H1 (cell line): ENCODE results near the gene ERI3. TPM values are rescaled to one million over a fixed set of nuclear protein-coding genes. Genes with fewer than 3 reads are reported as not detected.

Experiments
- CTCF ChIA-PET: fragments of 300-600 bp; sonication (Branson Sonifier 250); formaldehyde crosslinking; loops from one replicate; lab custom pipeline; 2021; ENCODE audit not compliant: partially characterized antibody; lab: Charles Lee
- POLR2A ChIA-PET: fragments of 300-600 bp; sonication (Branson Sonifier 250); formaldehyde crosslinking; loops from one replicate; lab custom pipeline; 2021; ENCODE audit warnings: inconsistent platforms; ENCODE audit not compliant: partially characterized antibody; lab: Charles Lee
- DNase-seq, 2 experiments: peaks; one replicate each; pipeline versions ENCODE4 v3.0.0 to v3.0.0-alpha.2; 2010 to 2022; ENCODE audit warnings: low spot score in 2 of 2, low read depth in 1 of 2, mixed read lengths in 1 of 2
- FAIRE-seq: peaks from 2 replicates; lab custom pipeline; 2011; peaks lifted over from hg19 to GRCh38; lab: Jason Lieb, UNC
- H2AFZ ChIP-seq: 2 replicates; pipeline ENCODE4 v1.8.1; 2012; ENCODE audit warnings: low read length, inconsistent platforms
- H2AK5ac ChIP-seq: 2 replicates; pipeline ENCODE4 v1.6.1; 2013; ENCODE audit warnings: low read depth, low read length
- H2BK120ac ChIP-seq: replicated peaks from 2 replicates; pipeline ENCODE3; 2013; ENCODE audit warnings: low read depth, low read length, inconsistent platforms
- H2BK12ac ChIP-seq: 2 replicates; pipeline ENCODE4 v1.6.1; 2013; ENCODE audit warnings: low read depth, low read length
- H2BK15ac ChIP-seq: 2 replicates; pipeline ENCODE4 v1.6.1; 2013; ENCODE audit warnings: low read length
- H2BK20ac ChIP-seq: 2 replicates; pipeline ENCODE4 v1.6.1; 2013; ENCODE audit warnings: low read length
- H2BK5ac ChIP-seq: 2 replicates; pipeline ENCODE4 v1.6.1; 2013; ENCODE audit warnings: low read depth, low read length
- H3K14ac ChIP-seq: 2 replicates; pipeline ENCODE4 v1.6.1; 2013; ENCODE audit warnings: inconsistent platforms; ENCODE audit not compliant: insufficient read length
- H3K18ac ChIP-seq: 2 replicates; pipeline ENCODE4 v1.6.1; 2013; ENCODE audit warnings: low read length; ENCODE audit errors: extremely low read depth
- H3K23ac ChIP-seq: 2 replicates; pipeline ENCODE4 v1.6.1; 2013; ENCODE audit warnings: inconsistent platforms; ENCODE audit not compliant: insufficient read length
- H3K23me2 ChIP-seq: 2 replicates; pipeline ENCODE4 v1.6.1; 2013; ENCODE audit warnings: low read depth, low read length
- H3K27ac ChIP-seq: 2 replicates; pipeline ENCODE4 v1.6.1; 2011; ENCODE audit warnings: low read depth, low read length, inconsistent platforms
- H3K27me3 ChIP-seq, 4 experiments: replicated peaks in 1 of 4; 1 replicate in 1 of 4; 2 replicates in 3 of 4; pipeline versions ENCODE4 v1.6.1 to v1.8.1; 2011 to 2013; ENCODE audit warnings: low read length in 3 of 4, mild to moderate bottlenecking in 3 of 4, inconsistent platforms in 2 of 4, mixed read lengths in 2 of 4, moderate library complexity in 1 of 4; ENCODE audit not compliant: control insufficient read depth in 3 of 4, insufficient read depth in 3 of 4; ENCODE audit errors: extremely low read depth in 1 of 4
- H3K36me3 ChIP-seq, 4 experiments: 2 replicates each; pipeline versions ENCODE4 v1.6.1 to v1.8.1; 2011 to 2013; ENCODE audit warnings: mild to moderate bottlenecking in 4 of 4, low read length in 3 of 4, moderate library complexity in 2 of 4, control low read depth in 1 of 4, inconsistent platforms in 1 of 4; ENCODE audit not compliant: insufficient read depth in 4 of 4, control insufficient read depth in 2 of 4
- H3K4ac ChIP-seq: replicated peaks from 2 replicates; pipeline ENCODE3; 2013; ENCODE audit warnings: low read length, low read depth, mixed read lengths, inconsistent platforms; ENCODE audit not compliant: insufficient read length
- H3K4me1 ChIP-seq, 4 experiments: replicated peaks in 1 of 4; 1 replicate in 1 of 4; 2 replicates in 3 of 4; pipeline versions ENCODE4 v1.6.1 to v1.8.1; 2011 to 2013; ENCODE audit warnings: low read length in 3 of 4, inconsistent platforms in 2 of 4, mixed read lengths in 1 of 4; ENCODE audit not compliant: insufficient read depth in 4 of 4, control insufficient read depth in 3 of 4
- H3K4me2 ChIP-seq, 2 experiments: 2 replicates each; pipeline versions ENCODE4 v1.6.1 to v1.8.1; 2011 to 2013; ENCODE audit warnings: low read depth in 2 of 2, low read length in 2 of 2, control low read depth in 1 of 2, inconsistent platforms in 1 of 2, mild to moderate bottlenecking in 1 of 2; ENCODE audit not compliant: insufficient read depth in 1 of 2
- H3K4me3 ChIP-seq, 4 experiments: fragments of 200-600, 300-600 bp in 1 of 4; sonication (generic), shearing (Covaris generic), sonication (Bioruptor Twin) in 1 of 4; 2 replicates each; pipeline versions ENCODE4 v1.5.1 to v1.8.1; 2011 to 2016; ENCODE audit warnings: low read length in 4 of 4, low read depth in 3 of 4, control low read depth in 2 of 4, inconsistent platforms in 2 of 4, mild to moderate bottlenecking in 2 of 4, mixed read lengths in 1 of 4, moderate library complexity in 1 of 4; ENCODE audit not compliant: insufficient read depth in 2 of 4; ENCODE audit errors: extremely low read depth in 1 of 4
- H3K56ac ChIP-seq: replicated peaks from 2 replicates; pipeline ENCODE3; 2013; ENCODE audit warnings: low read depth, mild to moderate bottlenecking, mixed read lengths, low read length, inconsistent platforms; ENCODE audit not compliant: insufficient read length
- H3K79me1 ChIP-seq: 2 replicates; pipeline ENCODE4 v1.6.1; 2013; ENCODE audit warnings: low read depth, low read length, control low read depth
- H3K79me2 ChIP-seq, 2 experiments: 2 replicates each; pipeline versions ENCODE4 v1.6.1 to v1.8.1; 2012 to 2013; ENCODE audit warnings: low read length in 2 of 2, mild to moderate bottlenecking in 2 of 2, inconsistent platforms in 1 of 2; ENCODE audit not compliant: insufficient read depth in 2 of 2, control insufficient read depth in 1 of 2
- H3K9ac ChIP-seq, 4 experiments: replicated peaks in 1 of 4; 1 replicate in 1 of 4; 2 replicates in 3 of 4; pipeline versions ENCODE4 v1.6.1 to v1.8.1; 2011 to 2013; ENCODE audit warnings: low read depth in 3 of 4, low read length in 3 of 4, control low read depth in 2 of 4, mild to moderate bottlenecking in 2 of 4, moderate library complexity in 2 of 4, inconsistent platforms in 1 of 4; ENCODE audit errors: extremely low read depth in 1 of 4
- H3K9me3 ChIP-seq, 2 experiments: 2 replicates each; pipeline versions ENCODE4 v1.6.1 to v1.8.1; 2012 to 2013; ENCODE audit warnings: mild to moderate bottlenecking in 2 of 2, moderate library complexity in 2 of 2, control low read depth in 1 of 2, inconsistent platforms in 1 of 2, low read depth in 1 of 2, low read length in 1 of 2, mixed read lengths in 1 of 2; ENCODE audit not compliant: insufficient read depth in 2 of 2
- H4K20me1 ChIP-seq, 2 experiments: replicated peaks in 1 of 2; 2 replicates each; pipeline versions ENCODE3 to v1.8.1; 2011 to 2013; ENCODE audit warnings: inconsistent platforms in 2 of 2, low read length in 2 of 2, mild to moderate bottlenecking in 1 of 2; ENCODE audit not compliant: insufficient read depth in 2 of 2, control insufficient read depth in 1 of 2
- H4K5ac ChIP-seq: 2 replicates; pipeline ENCODE4 v1.6.1; 2013; ENCODE audit warnings: low read length, low read depth, mixed read lengths, inconsistent platforms; ENCODE audit not compliant: insufficient read length
- H4K8ac ChIP-seq: 2 replicates; pipeline ENCODE4 v1.8.0; 2013; ENCODE audit warnings: mild to moderate bottlenecking, moderate library complexity, low read length, inconsistent platforms; ENCODE audit not compliant: insufficient read depth; ENCODE audit errors: extremely low read depth
- H4K91ac ChIP-seq: replicated peaks from 2 replicates; pipeline ENCODE3; 2013; ENCODE audit warnings: low read length, mixed read lengths, inconsistent platforms; ENCODE audit not compliant: insufficient read length
- CEBPB ChIP-seq: IDR thresholded peaks from 2 replicates; pipeline ENCODE4 v1.6.1; 2012; ENCODE audit warnings: low read depth, low read length
- CTCF ChIP-seq, 3 experiments: IDR thresholded peaks; 1 replicate in 2 of 3; 2 replicates in 1 of 3; pipeline versions ENCODE4 v1.5.1 to v1.6.1; 2011; ENCODE audit warnings: low read length in 3 of 3, mild to moderate bottlenecking in 3 of 3, inconsistent platforms in 2 of 3, low read depth in 1 of 3, moderate library complexity in 1 of 3; ENCODE audit not compliant: insufficient read depth in 1 of 3; ENCODE audit errors: control extremely low read depth in 1 of 3
- JUN ChIP-seq: IDR thresholded peaks from 2 replicates; pipeline ENCODE4 v1.6.1; 2011; ENCODE audit warnings: low read depth, mild to moderate bottlenecking, improper control_type of control experiment, low read length
- POLR2AphosphoS5 ChIP-seq: IDR thresholded peaks from 2 replicates; pipeline ENCODE4 v1.6.1; 2011; ENCODE audit warnings: low read depth, low read length
- RNF2 ChIP-seq: fragments of 200-900, 300-1000 bp; sonication (generic); IDR thresholded peaks from 2 replicates; pipeline ENCODE4 v1.7.1; 2016; ENCODE audit warnings: borderline replicate concordance, low read depth, mild to moderate bottlenecking, antibody characterized with exemption, low read length; ENCODE audit not compliant: poor library complexity, severe bottlenecking; ENCODE audit errors: missing control alignments
- SP1 ChIP-seq: IDR thresholded peaks from 2 replicates; pipeline ENCODE4 v1.6.1; 2011; ENCODE audit warnings: low read depth, low read length
- SRF ChIP-seq: IDR thresholded peaks from 2 replicates; pipeline ENCODE4 v1.6.1; 2011; ENCODE audit warnings: mild to moderate bottlenecking, low read depth, low read length, moderate library complexity
- TAF1 ChIP-seq: IDR thresholded peaks from 2 replicates; pipeline ENCODE4 v1.6.1; 2011; ENCODE audit warnings: mild to moderate bottlenecking, low read depth, low read length
- TBP ChIP-seq: IDR thresholded peaks from 2 replicates; pipeline ENCODE4 v1.6.1; 2011; ENCODE audit warnings: low read depth, low read length, improper control_type of control experiment
- USF2 ChIP-seq: IDR thresholded peaks from 2 replicates; pipeline ENCODE4 v1.6.1; 2011; ENCODE audit warnings: low read length, improper control_type of control experiment
- polyA plus RNA-seq, 7 experiments: library from polyadenylated mRNA; depleted of rRNA in 3 of 7; stranded (reverse) in 5 of 7; unstranded in 2 of 7; fragments of >200 nt in 5 of 7; fragments of 200-250 nt in 2 of 7; gene quantifications; 1 replicate in 5 of 7; 2 replicates in 1 of 7; 4 replicates in 1 of 7; pipeline versions ENCODE4 v1.2.1 to v1.2.3, GENCODE V29; 2011 to 2013; ENCODE audit warnings: missing spikeins in 2 of 7, mixed read lengths in 2 of 7
- total RNA-seq: library from RNA; stranded (reverse); fragmentation: NEBNext Ultra II Directional; extraction: Animal tissue kit (Norgen Biotek cat#: 25700); gene quantifications from 2 replicates; pipeline ENCODE4 v1.2.1, GENCODE V29; 2021

The ERI3 gene
- total and polyA plus RNA-seq, 2 of the 8 experiments (the other 6 are each of a cell fraction or from before 2014, with no cell fraction given), result 81.1 to 199 TPM

- Histone ChIP-seq H4K8ac (no peak overlapping the region), H4K5ac (no peak overlapping the region), H3K23me2 (no peaks in the 10 kb centered on the region), H4K91ac (no peak overlapping the region), H3K27ac (no peak overlapping the region), H2BK12ac (no peak overlapping the region), H3K4me1 (peaks cover 4 to 19% (median 4%) of the 10 kb centered on the region in 4 experiments; a peak in 4 of 7 replicates), H3K4me2 (no peak overlapping the region), H2BK5ac (no peak overlapping the region), H2BK15ac (no peak overlapping the region), H4K20me1 (peaks cover 2 to 13% of the 10 kb centered on the region in 2 experiments), H3K56ac (no peak overlapping the region), H3K14ac (no peak overlapping the region), H2AFZ (no peak overlapping the region), H3K18ac (no peak overlapping the region), H3K79me1 (peaks cover 8% of the 10 kb centered on the region), H2BK120ac (no peak overlapping the region), H3K27me3 (no peaks in the 10 kb centered on the region), H2BK20ac (no peak overlapping the region), H3K36me3 (no peaks in the 10 kb centered on the region), H3K4ac (no peak overlapping the region), H3K23ac (no peak overlapping the region), H3K9me3 (no peaks in the 10 kb centered on the region), H3K4me3 (no peak overlapping the region), H3K9ac (no peak overlapping the region), H2AK5ac (no peak overlapping the region), H3K79me2 (peaks cover 9 to 81% of the 10 kb centered on the region in 2 experiments)
- no peak for FAIRE-seq
- ChIA-PET POLR2A (no interaction called here), CTCF (interaction anchor here (0.6 to 1.5 kb wide), 6 partner anchors 17 to 383 kb away, joined by 3 to 6 read pairs (median 4); no protein-coding TSS in a partner anchor)
- DNase-seq, result no peak
- TF ChIP-seq USF2 (no peak), TBP (no peak), CEBPB (no peak), POLR2AphosphoS5 (no peak), SRF (no peak), SP1 (no peak), TAF1 (no peak), RNF2 (no peak), CTCF (IDR thresholded peaks at IDR 0.05; ENCODE audit: control extremely low read depth in 1 of 3, insufficient read depth in 1 of 3, low read depth in 1 of 3, low read length in 3 of 3) (no peak), JUN (no peak)
These were observed 9.8 kb downstream of the ERI3 start for GRCh38 chr1:44345187-44345775.
